ENCODE results near the gene SMARCE1.

DNA sequence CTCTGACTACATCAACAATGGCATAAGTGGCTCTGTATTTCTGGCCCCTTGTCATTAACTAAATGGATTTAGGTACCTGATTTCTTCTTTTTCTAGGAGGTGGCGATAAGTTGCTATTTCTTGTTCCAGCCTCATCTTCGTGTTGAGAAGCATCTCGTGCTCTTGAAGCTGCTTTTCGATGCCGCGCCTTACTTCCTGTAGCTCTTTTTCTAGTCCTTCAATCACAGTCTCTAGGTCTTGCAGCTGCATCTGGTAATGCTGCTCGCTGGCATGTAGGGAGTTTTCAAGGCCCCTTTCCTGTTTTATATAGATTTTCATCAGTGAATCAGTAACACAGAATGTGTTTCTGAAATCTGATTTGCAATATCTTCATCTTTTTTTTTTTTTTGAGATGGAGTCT, 12.3 kb upstream of the SMARCE1 start:
- TF ChIP-seq, protein P1, sequence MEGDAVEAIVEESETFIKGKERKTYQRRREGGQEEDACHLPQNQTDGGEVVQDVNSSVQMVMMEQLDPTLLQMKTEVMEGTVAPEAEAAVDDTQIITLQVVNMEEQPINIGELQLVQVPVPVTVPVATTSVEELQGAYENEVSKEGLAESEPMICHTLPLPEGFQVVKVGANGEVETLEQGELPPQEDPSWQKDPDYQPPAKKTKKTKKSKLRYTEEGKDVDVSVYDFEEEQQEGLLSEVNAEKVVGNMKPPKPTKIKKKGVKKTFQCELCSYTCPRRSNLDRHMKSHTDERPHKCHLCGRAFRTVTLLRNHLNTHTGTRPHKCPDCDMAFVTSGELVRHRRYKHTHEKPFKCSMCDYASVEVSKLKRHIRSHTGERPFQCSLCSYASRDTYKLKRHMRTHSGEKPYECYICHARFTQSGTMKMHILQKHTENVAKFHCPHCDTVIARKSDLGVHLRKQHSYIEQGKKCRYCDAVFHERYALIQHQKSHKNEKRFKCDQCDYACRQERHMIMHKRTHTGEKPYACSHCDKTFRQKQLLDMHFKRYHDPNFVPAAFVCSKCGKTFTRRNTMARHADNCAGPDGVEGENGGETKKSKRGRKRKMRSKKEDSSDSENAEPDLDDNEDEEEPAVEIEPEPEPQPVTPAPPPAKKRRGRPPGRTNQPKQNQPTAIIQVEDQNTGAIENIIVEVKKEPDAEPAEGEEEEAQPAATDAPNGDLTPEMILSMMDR (IDR thresholded peaks at IDR 0.05): no peak
- TF ChIP-seq POLR2A (IDR thresholded peaks at IDR 0.05): no peak

Data from Peyer's patch (tissue), 4 donors.